Measurements from ENCODE around the gene PYCARD.

DNA sequence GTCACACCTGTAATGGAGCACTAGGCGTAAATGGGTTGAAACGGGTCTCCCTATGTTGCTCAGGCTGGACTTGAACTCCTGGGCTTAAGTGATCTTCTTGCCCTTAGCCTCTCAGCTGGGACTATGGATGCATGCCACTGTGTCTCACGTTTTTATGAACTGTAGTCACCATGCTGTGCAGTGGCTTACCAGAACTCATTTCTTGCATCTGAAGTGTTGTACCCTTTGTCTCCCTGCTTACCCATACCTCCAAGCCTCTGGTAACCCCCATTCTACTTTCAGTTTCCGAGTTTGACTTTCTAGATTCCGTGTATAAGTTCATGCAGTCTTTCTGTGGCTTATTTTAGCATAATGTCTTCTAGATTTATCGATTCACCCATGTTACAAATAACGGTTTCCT is 7.7 kb downstream of the PYCARD start:
- TF ChIP-seq, protein P1, sequence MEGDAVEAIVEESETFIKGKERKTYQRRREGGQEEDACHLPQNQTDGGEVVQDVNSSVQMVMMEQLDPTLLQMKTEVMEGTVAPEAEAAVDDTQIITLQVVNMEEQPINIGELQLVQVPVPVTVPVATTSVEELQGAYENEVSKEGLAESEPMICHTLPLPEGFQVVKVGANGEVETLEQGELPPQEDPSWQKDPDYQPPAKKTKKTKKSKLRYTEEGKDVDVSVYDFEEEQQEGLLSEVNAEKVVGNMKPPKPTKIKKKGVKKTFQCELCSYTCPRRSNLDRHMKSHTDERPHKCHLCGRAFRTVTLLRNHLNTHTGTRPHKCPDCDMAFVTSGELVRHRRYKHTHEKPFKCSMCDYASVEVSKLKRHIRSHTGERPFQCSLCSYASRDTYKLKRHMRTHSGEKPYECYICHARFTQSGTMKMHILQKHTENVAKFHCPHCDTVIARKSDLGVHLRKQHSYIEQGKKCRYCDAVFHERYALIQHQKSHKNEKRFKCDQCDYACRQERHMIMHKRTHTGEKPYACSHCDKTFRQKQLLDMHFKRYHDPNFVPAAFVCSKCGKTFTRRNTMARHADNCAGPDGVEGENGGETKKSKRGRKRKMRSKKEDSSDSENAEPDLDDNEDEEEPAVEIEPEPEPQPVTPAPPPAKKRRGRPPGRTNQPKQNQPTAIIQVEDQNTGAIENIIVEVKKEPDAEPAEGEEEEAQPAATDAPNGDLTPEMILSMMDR (IDR thresholded peaks at IDR 0.05), result no peak
- TF ChIP-seq POLR2A (IDR thresholded peaks at IDR 0.05), result no peak

All from breast epithelium (tissue), 3 donors.